ENCODE measurements around the gene EHD1. TPM values are rescaled to one million over a fixed set of nuclear protein-coding genes. Genes with fewer than 3 reads are reported as not detected.

Gene EHD1
- polyA plus RNA-seq, 2 of the 4 experiments (the other 2 are of a cell fraction), result 25.9 to 37.8 TPM

- Histone ChIP-seq H3K9me3 (no peaks in the 10 kb centered on the region), H3K27ac (no peak overlapping the region), H3K4me3 (no peak overlapping the region), H3K4me1 (peaks cover 59% of the 10 kb centered on the region), H3K4me2 (no peak overlapping the region)
- CTCF ChIA-PET, result interaction anchor here (0.8 to 31.5 kb wide), 6 partner anchors 17 to 206 kb away, joined by 3 to 1607 read pairs (median 7); partner anchors contain the start of genes ARL2, BATF2 and CDC42BPG
- whole genome bisulfite sequencing (ENCODE audit: missing lambda C conversion rate), result 94% methylated on average over 29 of the region's 29 CpGs
- no peak for TF ChIP-seq EP300 (IDR thresholded peaks at IDR 0.05)
- TF ChIP-seq, protein P1, sequence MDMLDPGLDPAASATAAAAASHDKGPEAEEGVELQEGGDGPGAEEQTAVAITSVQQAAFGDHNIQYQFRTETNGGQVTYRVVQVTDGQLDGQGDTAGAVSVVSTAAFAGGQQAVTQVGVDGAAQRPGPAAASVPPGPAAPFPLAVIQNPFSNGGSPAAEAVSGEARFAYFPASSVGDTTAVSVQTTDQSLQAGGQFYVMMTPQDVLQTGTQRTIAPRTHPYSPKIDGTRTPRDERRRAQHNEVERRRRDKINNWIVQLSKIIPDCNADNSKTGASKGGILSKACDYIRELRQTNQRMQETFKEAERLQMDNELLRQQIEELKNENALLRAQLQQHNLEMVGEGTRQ (IDR thresholded peaks at IDR 0.05), result no peak
- TF ChIP-seq ELK1 (IDR thresholded peaks at IDR 0.05; ENCODE audit: low read depth, low read length), result no peak
- TF ChIP-seq RFX5 (IDR thresholded peaks at IDR 0.05), result no peak
- TF ChIP-seq RNF2 (IDR thresholded peaks at IDR 0.05; ENCODE audit: borderline replicate concordance, low read depth), result no peak
- TF ChIP-seq ZNF302 (CRISPR knock-in tag; IDR thresholded peaks at IDR 0.05), result no peak
- TF ChIP-seq MAFK (IDR thresholded peaks at IDR 0.05; ENCODE audit: partially characterized antibody), result no peak
- DNase-seq (ENCODE audit: low read depth in 1 of 2, low spot score in 1 of 2) (no peak), FAIRE-seq (no peak), ATAC-seq (no peak)
- POLR2A ChIA-PET, result no interaction called here
Measured at GRCh38 chr11:64874308-64875240, 3.8 kb downstream of the EHD1 start.

- ATAC-seq, result no peak
- no peak for FAIRE-seq
Measured at GRCh38 chr11:64872790-64873488, 5.5 kb downstream of the EHD1 start.

More at GRCh38 chr11:64872790-64873488, 5.5 kb downstream of the EHD1 start:
- 56% methylated on average over 8 of the region's 8 CpGs for WGBS (ENCODE audit: missing lambda C conversion rate)
- DNase-seq (ENCODE audit: low read depth in 1 of 2, low spot score in 1 of 2), result no peak
- POLR2A ChIA-PET, result no interaction called here
- Histone ChIP-seq H3K9me3 (no peaks in the 10 kb centered on the region), H3K4me2 (peak overlapping the region; percentile 42), H3K4me3 (no peak overlapping the region), H3K4me1 (peaks cover 73% of the 10 kb centered on the region), H3K27ac (peak overlapping the region in 1 of 2 experiments; percentile 45; a peak in 3 of 6 replicates)
- CTCF ChIA-PET, result interaction anchor here (0.6 to 31.5 kb wide), 11 partner anchors 9 to 239 kb away, joined by 3 to 1607 read pairs (median 3); partner anchors contain the start of genes ARL2, BATF2, CDC42BPG and SNX15
- no peak for TF ChIP-seq REST (IDR thresholded peaks at IDR 0.05)
- TF ChIP-seq ELK1 (IDR thresholded peaks at IDR 0.05; ENCODE audit: low read depth, low read length), result no peak
- no peak for TF ChIP-seq RARB (CRISPR knock-in tag; IDR thresholded peaks at IDR 0.05)
- TF ChIP-seq KDM5A (IDR thresholded peaks at IDR 0.05), result no peak
- TF ChIP-seq ZC3H11A (IDR thresholded peaks at IDR 0.05), result no peak
- no peak for TF ChIP-seq FOXS1 (CRISPR knock-in tag; IDR thresholded peaks at IDR 0.05)
- TF ChIP-seq RAD21 (conservative IDR thresholded peaks at IDR 0.05 in 1 of 2, IDR thresholded peaks at IDR 0.05 in 1 of 2), result no peak

All from A549 (cell line).